ENCODE data around the gene SLC11A2. TPM values are rescaled to one million over a fixed set of nuclear protein-coding genes. Genes with fewer than 3 reads are reported as not detected.

SLC11A2 gene
- total and polyA plus RNA-seq, 12 donors: 21.7 to 82.2 (median 49.7) TPM

GRCh38 chr12:50936821-50937530, 89.2 kb downstream of the SLC11A2 start:
- no peak overlapping the region for H3K27ac ChIP-seq

GRCh38 chr12:50934981-50935807, 91.0 kb downstream of the SLC11A2 start:
- H3K36me3 ChIP-seq (replicated peaks in 1 of 2): peaks cover 0 to 11% of the 10 kb centered on the region in 2 donors
- peaks cover 16 to 42% of the 10 kb centered on the region in 2 donors for H3K4me1 ChIP-seq (replicated peaks in 1 of 2)
- no peak for DNase-seq
- H3K27me3 ChIP-seq: no peaks in the 10 kb centered on the region
- 43 to 50% (median 46%) methylated on average over 6 of the region's 6 CpGs for WGBS, 4 donors
- intact Hi-C loops (cut with DNase I): no loop called here
- TF ChIP-seq POLR2A (IDR thresholded peaks at IDR 0.05) (no peak), CTCF (IDR thresholded peaks at IDR 0.05) (no peak)
- no peak overlapping the region for H3K4me3 ChIP-seq
- H3K27ac ChIP-seq: peak overlapping the region; percentile 24 to 77 (median 58)
- H3K9me3 ChIP-seq (replicated peaks in 1 of 3): no peaks in the 10 kb centered on the region

More at GRCh38 chr12:50936821-50937530, 89.2 kb downstream of the SLC11A2 start:
- no peaks in the 10 kb centered on the region for H3K36me3 ChIP-seq (replicated peaks in 1 of 2)
- H3K27me3 ChIP-seq: no peaks in the 10 kb centered on the region
- H3K4me1 ChIP-seq (replicated peaks in 1 of 2): peaks cover 16 to 41% of the 10 kb centered on the region in 2 donors
- no peak overlapping the region for H3K4me3 ChIP-seq
- intact Hi-C loops (cut with DNase I): no loop called here
- DNase-seq: no peak
- 89 to 94% (median 92%) methylated on average over 6 to 9 of the region's 9 CpGs for WGBS, 4 donors
- TF ChIP-seq CTCF (IDR thresholded peaks at IDR 0.05): no peak
- TF ChIP-seq POLR2A (IDR thresholded peaks at IDR 0.05): no peak
- H3K9me3 ChIP-seq (replicated peaks in 1 of 3): no peaks in the 10 kb centered on the region

- H3K4me3 ChIP-seq: no peak overlapping the region
- TF ChIP-seq POLR2A (IDR thresholded peaks at IDR 0.05) (no peak), CTCF (IDR thresholded peaks at IDR 0.05) (no peak)
- no peaks in the 10 kb centered on the region for H3K9me3 ChIP-seq (replicated peaks in 1 of 3)
- WGBS, 4 donors: 22 to 39% (median 34%) methylated on average over 3 of the region's 3 CpGs
- peaks cover 17 to 48% of the 10 kb centered on the region in 2 donors for H3K4me1 ChIP-seq (replicated peaks in 1 of 2)
- peak in 1 of 7 donors; percentile 19 for DNase-seq
- H3K36me3 ChIP-seq (replicated peaks in 1 of 2): peaks cover 0 to 18% of the 10 kb centered on the region in 2 donors
- intact Hi-C loops (cut with DNase I): no loop called here
- H3K27me3 ChIP-seq: no peaks in the 10 kb centered on the region
- peak overlapping the region in 4 of 5 donors; percentile 24 to 77 (median 66) for H3K27ac ChIP-seq
These were observed 91.8 kb downstream of the SLC11A2 start for GRCh38 chr12:50934371-50934851.

- peak overlapping the region in 3 of 5 donors; percentile 17 to 73 (median 58) for H3K27ac ChIP-seq
- intact Hi-C loops (cut with DNase I): no loop called here
These were observed 92.6 kb downstream of the SLC11A2 start for GRCh38 chr12:50933459-50934124.

More at GRCh38 chr12:50933459-50934124, 92.6 kb downstream of the SLC11A2 start:
- peaks cover 23 to 56% of the 10 kb centered on the region in 2 donors for H3K4me1 ChIP-seq (replicated peaks in 1 of 2)
- no peak for DNase-seq
- H3K27me3 ChIP-seq: no peaks in the 10 kb centered on the region
- TF ChIP-seq CTCF (IDR thresholded peaks at IDR 0.05): no peak
- TF ChIP-seq POLR2A (IDR thresholded peaks at IDR 0.05): no peak
- WGBS, 4 donors: 86 to 96% (median 95%) methylated on average over 1 to 2 of the region's 2 CpGs
- no peak overlapping the region for H3K4me3 ChIP-seq
- H3K9me3 ChIP-seq (replicated peaks in 1 of 3): no peaks in the 10 kb centered on the region
- H3K36me3 ChIP-seq (replicated peaks in 1 of 2): peaks cover 0 to 18% of the 10 kb centered on the region in 2 donors
